HEK293 (cell line): ENCODE measurements around the gene S100PBP.

Source experiments
- CTCF ChIA-PET: fragments of 350-600 bp; formaldehyde crosslinking; extraction: SDS; loops from one replicate; lab custom pipeline; 2021; ENCODE audit warnings: antibody characterized with exemption; lab: Yijun Ruan, JAX
- POLR2A ChIA-PET: fragments of 300-600 bp; formaldehyde crosslinking; extraction: SDS; loops from one replicate; lab custom pipeline; 2020; ENCODE audit warnings: antibody characterized with exemption, inconsistent platforms; lab: Yijun Ruan, JAX
- H3K27ac ChIP-seq: fragments of 200-500 bp; sonication (Bioruptor generic); 2 replicates; pipeline ENCODE4 v1.5.1; 2014; ENCODE audit warnings: low read depth, low read length, control low read depth, inconsistent platforms; ENCODE audit errors: extremely low read depth
- H3K36me3 ChIP-seq, 2 experiments: fragments of 200-500 bp in 1 of 2; sonication (Bioruptor generic) in 1 of 2; 1 replicate in 1 of 2; 2 replicates in 1 of 2; pipeline ENCODE4 v1.5.1; 2014 to 2017; ENCODE audit warnings: inconsistent platforms in 2 of 2, low read length in 2 of 2; ENCODE audit not compliant: control insufficient read depth in 2 of 2, insufficient read depth in 1 of 2
- H3K4me1 ChIP-seq: fragments of 200-500 bp; sonication (Bioruptor generic); 2 replicates; pipeline ENCODE4 v1.5.1; 2014; ENCODE audit warnings: mild to moderate bottlenecking, low read length, inconsistent platforms; ENCODE audit not compliant: control insufficient read depth, insufficient read depth
- H3K4me3 ChIP-seq: 2 replicates; pipeline ENCODE4 v1.5.1; 2011; ENCODE audit warnings: low read depth, mild to moderate bottlenecking, control low read depth, low read length, moderate library complexity
- H3K9me3 ChIP-seq: fragments of 200-500 bp; sonication (Bioruptor generic); 2 replicates; pipeline ENCODE4 v1.5.1; 2014; ENCODE audit warnings: low read depth, low read length, inconsistent platforms; ENCODE audit not compliant: control insufficient read depth, insufficient read depth
- FEZF1 ChIP-seq: fragments of 450-650 bp; formaldehyde crosslinking; IDR thresholded peaks from 2 replicates; pipeline ENCODE4 v1.5.1; 2016; ENCODE audit warnings: missing biosample characterization, missing genetic modification characterization
- GLIS1 ChIP-seq: fragments of 450-650 bp; formaldehyde crosslinking; IDR thresholded peaks from 2 replicates; pipeline ENCODE4 v1.5.1; 2016; ENCODE audit warnings: missing biosample characterization, missing genetic modification characterization
- GLIS2 ChIP-seq: fragments of 450-650 bp; formaldehyde crosslinking; IDR thresholded peaks from 2 replicates; pipeline ENCODE4 v1.5.1; 2016; ENCODE audit warnings: missing biosample characterization, missing genetic modification characterization
- HIC1 ChIP-seq: fragments of 450-650 bp; formaldehyde crosslinking; IDR thresholded peaks from 2 replicates; pipeline ENCODE4 v1.5.1; 2016; ENCODE audit warnings: missing biosample characterization, missing genetic modification characterization
- KLF1 ChIP-seq: fragments of 450-650 bp; formaldehyde crosslinking; IDR thresholded peaks from 2 replicates; pipeline ENCODE4 v1.5.1; 2016; ENCODE audit warnings: missing biosample characterization, missing genetic modification characterization
- KLF10 ChIP-seq: fragments of 450-650 bp; IDR thresholded peaks from 2 replicates; pipeline ENCODE4 v1.5.1; 2018; ENCODE audit warnings: missing biosample characterization, mild to moderate bottlenecking, missing genetic modification characterization
- YY2 ChIP-seq: fragments of 450-650 bp; formaldehyde crosslinking; IDR thresholded peaks from 2 replicates; pipeline ENCODE4 v1.5.1; 2016; ENCODE audit warnings: missing biosample characterization, missing genetic modification characterization
- ZFP41 ChIP-seq: fragments of 450-650 bp; formaldehyde crosslinking; IDR thresholded peaks from 2 replicates; pipeline ENCODE4 v1.5.1; 2016; ENCODE audit warnings: missing biosample characterization, missing genetic modification characterization, borderline replicate concordance
- ZFP69B ChIP-seq: fragments of 450-650 bp; formaldehyde crosslinking; IDR thresholded peaks from 2 replicates; pipeline ENCODE4 v1.5.1; 2016; ENCODE audit warnings: missing biosample characterization, missing genetic modification characterization
- ZNF157 ChIP-seq: fragments of 450-650 bp; formaldehyde crosslinking; IDR thresholded peaks from 2 replicates; pipeline ENCODE4 v1.5.1; 2016; ENCODE audit warnings: missing biosample characterization, missing genetic modification characterization
- ZNF335 ChIP-seq: fragments of 450-650 bp; formaldehyde crosslinking; conservative IDR thresholded peaks from 2 replicates; pipeline ENCODE4 v1.5.1; 2016; ENCODE audit warnings: missing biosample characterization, missing genetic modification characterization
- ZNF37A ChIP-seq: fragments of 450-650 bp; IDR thresholded peaks from 2 replicates; pipeline ENCODE4 v1.5.1; 2018; ENCODE audit warnings: missing biosample characterization, missing genetic modification characterization
- ZNF423 ChIP-seq: fragments of 450-650 bp; formaldehyde crosslinking; IDR thresholded peaks from 2 replicates; pipeline ENCODE4 v1.5.1; 2016; ENCODE audit warnings: missing biosample characterization, missing genetic modification characterization
- ZNF501 ChIP-seq: fragments of 450-650 bp; formaldehyde crosslinking; IDR thresholded peaks from 2 replicates; pipeline ENCODE4 v1.5.1; 2016; ENCODE audit warnings: missing biosample characterization, missing genetic modification characterization
- ZNF549 ChIP-seq: fragments of 450-650 bp; IDR thresholded peaks from 2 replicates; pipeline ENCODE4 v1.5.1; 2018; ENCODE audit warnings: missing biosample characterization, missing genetic modification characterization, mild to moderate bottlenecking, inconsistent platforms, moderate library complexity
- ZNF560 ChIP-seq: fragments of 450-650 bp; formaldehyde crosslinking; IDR thresholded peaks from 2 replicates; pipeline ENCODE4 v1.5.1; 2017; ENCODE audit warnings: missing biosample characterization, missing genetic modification characterization, borderline replicate concordance
- ZNF600 ChIP-seq: fragments of 450-650 bp; formaldehyde crosslinking; IDR thresholded peaks from 2 replicates; pipeline ENCODE4 v1.5.1; 2016; ENCODE audit warnings: missing biosample characterization, missing genetic modification characterization
- ZNF777 ChIP-seq: fragments of 450-650 bp; formaldehyde crosslinking; IDR thresholded peaks from 2 replicates; pipeline ENCODE4 v1.5.1; 2017; ENCODE audit warnings: missing biosample characterization, missing genetic modification characterization, borderline replicate concordance
- TF ChIP-seq, protein P1 (sequence below): fragments of 450-650 bp; formaldehyde crosslinking; IDR thresholded peaks from 2 replicates; pipeline ENCODE4 v1.5.1; 2016; ENCODE audit warnings: missing biosample characterization, missing genetic modification characterization
- TF ChIP-seq, protein P2 (sequence below): fragments of 450-650 bp; formaldehyde crosslinking; IDR thresholded peaks from 2 replicates; pipeline ENCODE4 v1.5.1; 2017; ENCODE audit warnings: missing biosample characterization, missing genetic modification characterization
- TF ChIP-seq, protein P3 (sequence below): fragments of 450-650 bp; formaldehyde crosslinking; IDR thresholded peaks from 2 replicates; pipeline ENCODE4 v1.5.1; 2016; ENCODE audit warnings: missing biosample characterization, missing genetic modification characterization, borderline replicate concordance

Gene S100PBP

DNA sequence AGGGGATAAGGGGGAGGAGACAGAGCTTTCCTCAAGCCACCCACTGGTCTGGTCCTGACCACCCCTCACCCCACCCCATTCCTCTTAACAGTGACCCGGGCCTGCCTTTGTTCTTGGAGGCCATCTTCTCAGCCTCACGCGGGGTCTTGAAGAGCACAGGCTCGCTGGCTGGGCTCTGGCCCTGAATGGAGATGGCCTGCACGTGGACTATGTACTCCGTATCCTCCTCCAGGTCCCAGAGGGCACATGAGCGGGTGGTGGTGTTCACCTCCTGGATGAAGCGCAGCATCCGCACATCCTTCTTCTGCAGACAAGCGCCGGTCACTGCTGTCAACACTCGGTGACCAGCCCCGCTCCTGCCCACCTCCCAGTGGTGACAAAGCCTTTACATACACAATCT, 50.6 kb downstream of the S100PBP start:
- TF ChIP-seq HIC1 (tag by site-specific recombination), result no peak
- peak; percentile 58 for TF ChIP-seq ZNF600
- CTCF ChIA-PET, result interaction anchor here (0.7 kb wide), 1 partner anchor 168 kb away, joined by 3 read pairs; no protein-coding TSS in a partner anchor
- no peaks in the 10 kb centered on the region for H3K9me3 ChIP-seq
- no peaks in the 10 kb centered on the region; the same call in 1 of the 2 replicates for H3K4me1 ChIP-seq
- H3K36me3 ChIP-seq, result peaks cover 0 to 28% of the 10 kb centered on the region in 2 experiments; a peak in 1 of 3 replicates
- POLR2A ChIA-PET, result no interaction called here
- no peak overlapping the region for H3K4me3 ChIP-seq
- H3K27ac ChIP-seq, result no peak overlapping the region

- POLR2A ChIA-PET, result no interaction called here
- TF ChIP-seq KLF1 (no peak), YY2 (no peak), ZNF157 (tag by site-specific recombination) (no peak), ZNF549 (tag by site-specific recombination) (no peak), FEZF1 (tag by site-specific recombination) (no peak), ZNF501 (tag by site-specific recombination) (no peak), ZNF560 (tag by site-specific recombination) (no peak), ZNF423 (tag by site-specific recombination) (no peak)
- TF ChIP-seq, protein P1, sequence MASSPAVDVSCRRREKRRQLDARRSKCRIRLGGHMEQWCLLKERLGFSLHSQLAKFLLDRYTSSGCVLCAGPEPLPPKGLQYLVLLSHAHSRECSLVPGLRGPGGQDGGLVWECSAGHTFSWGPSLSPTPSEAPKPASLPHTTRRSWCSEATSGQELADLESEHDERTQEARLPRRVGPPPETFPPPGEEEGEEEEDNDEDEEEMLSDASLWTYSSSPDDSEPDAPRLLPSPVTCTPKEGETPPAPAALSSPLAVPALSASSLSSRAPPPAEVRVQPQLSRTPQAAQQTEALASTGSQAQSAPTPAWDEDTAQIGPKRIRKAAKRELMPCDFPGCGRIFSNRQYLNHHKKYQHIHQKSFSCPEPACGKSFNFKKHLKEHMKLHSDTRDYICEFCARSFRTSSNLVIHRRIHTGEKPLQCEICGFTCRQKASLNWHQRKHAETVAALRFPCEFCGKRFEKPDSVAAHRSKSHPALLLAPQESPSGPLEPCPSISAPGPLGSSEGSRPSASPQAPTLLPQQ, result no peak
- TF ChIP-seq, protein P2, sequence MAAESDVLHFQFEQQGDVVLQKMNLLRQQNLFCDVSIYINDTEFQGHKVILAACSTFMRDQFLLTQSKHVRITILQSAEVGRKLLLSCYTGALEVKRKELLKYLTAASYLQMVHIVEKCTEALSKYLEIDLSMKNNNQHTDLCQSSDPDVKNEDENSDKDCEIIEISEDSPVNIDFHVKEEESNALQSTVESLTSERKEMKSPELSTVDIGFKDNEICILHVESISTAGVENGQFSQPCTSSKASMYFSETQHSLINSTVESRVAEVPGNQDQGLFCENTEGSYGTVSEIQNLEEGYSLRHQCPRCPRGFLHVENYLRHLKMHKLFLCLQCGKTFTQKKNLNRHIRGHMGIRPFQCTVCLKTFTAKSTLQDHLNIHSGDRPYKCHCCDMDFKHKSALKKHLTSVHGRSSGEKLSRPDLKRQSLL (tag by site-specific recombination), result no peak
- TF ChIP-seq, all 188 proteins: peak for 0
- Histone ChIP-seq H3K36me3 (peaks cover 0 to 19% of the 10 kb centered on the region in 2 experiments; a peak in 1 of 3 replicates), H3K4me3 (no peak overlapping the region), H3K9me3 (no peaks in the 10 kb centered on the region), H3K4me1 (no peaks in the 10 kb centered on the region; the same call in 1 of the 2 replicates), H3K27ac (no peak overlapping the region)
- CTCF ChIA-PET, result interaction anchor here (0.6 to 0.8 kb wide), 3 partner anchors 157 to 603 kb away, joined by 3 read pairs; no protein-coding TSS in a partner anchor
Observed at GRCh38 chr1:32868806-32869455, 51.5 kb downstream of the S100PBP start.

GRCh38 chr1:32869923-32870614, 52.6 kb downstream of the S100PBP start:
- H3K27ac ChIP-seq, result no peak overlapping the region
- H3K9me3 ChIP-seq, result no peaks in the 10 kb centered on the region
- no peak overlapping the region; the same call in 1 of the 2 replicates for H3K4me3 ChIP-seq
- no peaks in the 10 kb centered on the region; the same call in 1 of the 2 replicates for H3K4me1 ChIP-seq
- ChIA-PET POLR2A (no interaction called here), CTCF (interaction anchor here (0.6 to 1.3 kb wide), 2 partner anchors 27 to 475 kb away, joined by 3 read pairs; no protein-coding TSS in a partner anchor)
- peaks cover 0 to 11% of the 10 kb centered on the region in 2 experiments; a peak in 1 of 3 replicates for H3K36me3 ChIP-seq
- peak; percentile 48; the same call in 1 of the 2 replicates for TF ChIP-seq ZFP69B
- no peak for TF ChIP-seq KLF10 (tag by site-specific recombination)
- no peak for TF ChIP-seq ZNF777 (tag by site-specific recombination)
- TF ChIP-seq, protein P3, sequence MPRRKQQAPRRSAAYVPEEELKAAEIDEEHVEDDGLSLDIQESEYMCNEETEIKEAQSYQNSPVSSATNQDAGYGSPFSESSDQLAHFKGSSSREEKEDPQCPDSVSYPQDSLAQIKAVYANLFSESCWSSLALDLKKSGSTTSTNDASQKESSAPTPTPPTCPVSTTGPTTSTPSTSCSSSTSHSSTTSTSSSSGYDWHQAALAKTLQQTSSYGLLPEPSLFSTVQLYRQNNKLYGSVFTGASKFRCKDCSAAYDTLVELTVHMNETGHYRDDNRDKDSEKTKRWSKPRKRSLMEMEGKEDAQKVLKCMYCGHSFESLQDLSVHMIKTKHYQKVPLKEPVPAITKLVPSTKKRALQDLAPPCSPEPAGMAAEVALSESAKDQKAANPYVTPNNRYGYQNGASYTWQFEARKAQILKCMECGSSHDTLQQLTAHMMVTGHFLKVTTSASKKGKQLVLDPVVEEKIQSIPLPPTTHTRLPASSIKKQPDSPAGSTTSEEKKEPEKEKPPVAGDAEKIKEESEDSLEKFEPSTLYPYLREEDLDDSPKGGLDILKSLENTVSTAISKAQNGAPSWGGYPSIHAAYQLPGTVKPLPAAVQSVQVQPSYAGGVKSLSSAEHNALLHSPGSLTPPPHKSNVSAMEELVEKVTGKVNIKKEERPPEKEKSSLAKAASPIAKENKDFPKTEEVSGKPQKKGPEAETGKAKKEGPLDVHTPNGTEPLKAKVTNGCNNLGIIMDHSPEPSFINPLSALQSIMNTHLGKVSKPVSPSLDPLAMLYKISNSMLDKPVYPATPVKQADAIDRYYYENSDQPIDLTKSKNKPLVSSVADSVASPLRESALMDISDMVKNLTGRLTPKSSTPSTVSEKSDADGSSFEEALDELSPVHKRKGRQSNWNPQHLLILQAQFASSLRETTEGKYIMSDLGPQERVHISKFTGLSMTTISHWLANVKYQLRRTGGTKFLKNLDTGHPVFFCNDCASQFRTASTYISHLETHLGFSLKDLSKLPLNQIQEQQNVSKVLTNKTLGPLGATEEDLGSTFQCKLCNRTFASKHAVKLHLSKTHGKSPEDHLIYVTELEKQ, result no peak
- peak; percentile 33; the same call in 1 of the 2 replicates for TF ChIP-seq GLIS2
- no peak for TF ChIP-seq ZFP41 (tag by site-specific recombination)
- TF ChIP-seq ZNF37A, result no peak
- peak; percentile 54 for TF ChIP-seq GLIS1 (tag by site-specific recombination)
- TF ChIP-seq ZNF335 (tag by site-specific recombination), result peak; percentile 49
